ENCODE measurements around the gene MYB.

- no peak for TF ChIP-seq EZH2 (IDR thresholded peaks at IDR 0.05; ENCODE audit: insufficient read depth, poor library complexity, severe bottlenecking)
- no peak for TF ChIP-seq EZH2phosphoT487 (IDR thresholded peaks at IDR 0.05; ENCODE audit: insufficient read depth, low read depth)
Measured at GRCh38 chr6:135227349-135227748, 46.2 kb downstream of the MYB start.

Data from GM23248 (cell line).